ENCODE measurements around the gene TXNL4B.
"Not testable (repeated sequence)": the region's sequence is repeated elsewhere in the genome, so short reads cannot be mapped to it uniquely, and the experiment has no call there.

The TXNL4B gene

GRCh38 chr16:72072514-72073342 lies 20.7 kb downstream of the TXNL4B start:
- DNase-seq: peak; percentile 56

GRCh38 chr16:72068930-72069329 lies 24.5 kb downstream of the TXNL4B start:
- no peak for DNase-seq

GRCh38 chr16:72066747-72067146 lies 26.7 kb downstream of the TXNL4B start:
- peak; percentile 58 for DNase-seq

- no peak for DNase-seq
These were observed 29.0 kb downstream of the TXNL4B start for GRCh38 chr16:72064361-72064894.

GRCh38 chr16:72061564-72061963 lies 31.9 kb downstream of the TXNL4B start:
- no peak for DNase-seq

- no peak for DNase-seq
These were observed 33.0 kb downstream of the TXNL4B start for GRCh38 chr16:72060405-72060804.

- DNase-seq: not testable (repeated sequence)
These were observed 34.4 kb downstream of the TXNL4B start for GRCh38 chr16:72059060-72059459.

- not testable (repeated sequence) for DNase-seq
These were observed 36.1 kb downstream of the TXNL4B start for GRCh38 chr16:72057313-72057712.

- no peak for DNase-seq
These were observed 37.5 kb downstream of the TXNL4B start for GRCh38 chr16:72055911-72056310.

- not testable (repeated sequence) for DNase-seq
These were observed 39.1 kb downstream of the TXNL4B start, which contains the start of gene HP for GRCh38 chr16:72054254-72054847. Gene HP, plus strand, starts transcription at chr16:72054505. Its CDS starts 148 bp downstream, at chr16:72054653.

- DNase-seq: no peak
These were observed 41.6 kb downstream of the TXNL4B start for GRCh38 chr16:72051818-72052217.

GRCh38 chr16:72050769-72051464 lies 42.5 kb downstream of the TXNL4B start:
- no peak for DNase-seq

GRCh38 chr16:72049110-72049509 lies 44.3 kb downstream of the TXNL4B start:
- no peak for DNase-seq

- DNase-seq: no peak
These were observed 48.5 kb downstream of the TXNL4B start for GRCh38 chr16:72044825-72045359.

GRCh38 chr16:72044296-72044695 lies 49.1 kb downstream of the TXNL4B start:
- no peak for DNase-seq

- DNase-seq: no peak
These were observed 49.9 kb downstream of the TXNL4B start for GRCh38 chr16:72043539-72043938.

GRCh38 chr16:72043058-72043457 lies 50.4 kb downstream of the TXNL4B start:
- no peak for DNase-seq

- DNase-seq: peak; percentile 2
These were observed 51.2 kb downstream of the TXNL4B start for GRCh38 chr16:72042157-72042660.

GRCh38 chr16:72036098-72036497 lies 57.3 kb downstream of the TXNL4B start:
- no peak for DNase-seq
